ENCODE results near the gene NFATC2.

NFATC2 gene

DNA sequence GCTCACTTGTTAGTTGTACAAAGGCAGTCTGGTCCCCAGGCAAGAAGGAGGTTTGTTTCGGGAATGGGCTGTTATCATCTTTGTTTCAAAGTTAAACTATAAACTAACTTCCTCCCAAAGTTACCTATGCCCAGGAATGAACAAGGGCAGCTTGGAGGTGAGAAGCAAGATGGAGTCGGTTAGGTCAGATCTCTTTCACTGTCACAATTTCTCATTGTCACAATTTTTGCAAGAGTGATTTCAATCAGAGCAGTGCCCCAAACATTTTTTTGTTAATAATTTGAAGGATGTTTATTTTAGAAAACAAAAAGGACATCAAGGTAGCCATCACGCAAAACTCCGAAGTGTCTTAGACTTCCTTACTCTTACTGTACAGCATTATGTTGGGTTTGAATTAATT is 170.8 kb downstream of the NFATC2 start:
- Histone ChIP-seq H3K36me3 (ENCODE audit: control insufficient read depth in 2 of 2, insufficient read depth in 2 of 2, low read length in 2 of 2) (no peaks in the 10 kb centered on the region), H3K4me1 (ENCODE audit: control insufficient read depth, insufficient read depth, low read length) (peaks cover 1% of the 10 kb centered on the region), H3K9me3 (ENCODE audit: control insufficient read depth in 2 of 2, low read length in 2 of 2) (no peaks in the 10 kb centered on the region), H3K9ac (ENCODE audit: low read length in 2 of 2) (no peak overlapping the region), H3K27me3 (ENCODE audit: control insufficient read depth in 1 of 2, insufficient read depth in 2 of 2, low read length in 2 of 2) (peaks cover 0 to 2% of the 10 kb centered on the region in 2 donors), H3K4me3 (ENCODE audit: low read length in 2 of 2) (no peak overlapping the region), H3K27ac (ENCODE audit: low read length) (no peak overlapping the region)

DNA sequence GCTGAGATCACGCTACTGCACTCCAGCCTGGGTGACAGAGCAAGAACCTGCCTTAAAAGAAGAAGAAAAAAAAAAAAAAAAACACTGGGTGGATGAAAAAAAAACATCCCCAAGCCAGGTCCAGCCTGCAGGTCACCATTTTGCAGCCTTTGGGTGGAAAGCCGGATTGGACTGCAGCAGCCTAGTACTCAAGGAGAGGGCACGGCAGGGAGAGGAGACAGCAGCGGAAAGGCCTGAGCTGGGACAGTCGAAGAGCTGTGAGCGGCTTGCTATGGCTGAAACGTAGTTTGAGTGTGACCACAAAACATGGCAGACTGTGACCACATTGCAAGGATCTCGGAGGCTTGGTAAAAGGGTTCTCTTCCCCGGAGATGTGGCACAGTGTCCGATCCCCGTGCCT is 173.0 kb downstream of the NFATC2 start:
- H3K4me3 ChIP-seq (ENCODE audit: low read length in 2 of 2) = no peak overlapping the region
- H3K27ac ChIP-seq (ENCODE audit: low read length) = no peak overlapping the region
- no peaks in the 10 kb centered on the region for H3K9me3 ChIP-seq (ENCODE audit: control insufficient read depth in 2 of 2, low read length in 2 of 2)
- H3K4me1 ChIP-seq (ENCODE audit: control insufficient read depth, insufficient read depth, low read length) = peaks cover 6% of the 10 kb centered on the region
- H3K36me3 ChIP-seq (ENCODE audit: control insufficient read depth in 2 of 2, insufficient read depth in 2 of 2, low read length in 2 of 2) = no peaks in the 10 kb centered on the region
- H3K9ac ChIP-seq (ENCODE audit: low read length in 2 of 2) = no peak overlapping the region
- peaks cover 0 to 2% of the 10 kb centered on the region in 2 donors for H3K27me3 ChIP-seq (ENCODE audit: control insufficient read depth in 1 of 2, insufficient read depth in 2 of 2, low read length in 2 of 2)

DNA sequence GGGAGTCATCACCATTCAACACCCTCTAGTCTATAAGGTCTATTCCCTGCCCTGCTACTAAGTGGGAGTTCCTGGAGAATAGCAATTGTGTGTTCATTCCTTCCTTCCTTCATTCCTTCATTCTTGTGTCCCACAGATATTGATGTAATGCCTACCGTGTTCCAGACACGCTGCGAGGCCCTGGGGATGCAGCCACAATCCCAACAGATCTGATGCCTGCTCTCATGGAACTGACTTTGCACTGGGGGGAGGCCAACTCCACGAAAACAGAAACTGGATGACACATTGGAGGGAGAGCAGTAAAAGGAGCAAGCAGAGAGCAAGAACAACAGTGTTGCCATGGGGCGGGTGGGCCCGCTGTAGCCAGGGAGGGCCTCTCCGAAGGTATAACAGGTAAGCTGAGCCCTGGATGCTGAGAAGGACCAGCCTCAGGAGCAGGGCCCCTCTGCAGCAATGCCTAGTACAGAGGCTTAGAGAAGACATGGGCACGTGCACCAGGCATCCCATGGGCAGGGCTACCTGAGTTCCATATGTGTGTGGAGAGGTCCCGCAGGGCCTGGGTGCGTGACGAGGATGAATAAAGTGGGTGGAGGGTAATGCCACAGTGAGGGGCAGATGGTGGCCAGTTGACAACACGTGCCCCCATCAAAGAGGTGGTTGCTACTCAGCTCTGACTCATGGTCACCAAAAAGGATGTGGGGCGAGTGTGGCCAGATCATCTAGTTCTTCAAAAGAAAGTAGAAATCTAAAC is 173.9 kb downstream of the NFATC2 start:
- no peak overlapping the region for H3K27ac ChIP-seq (ENCODE audit: low read length)
- no peaks in the 10 kb centered on the region for H3K36me3 ChIP-seq (ENCODE audit: control insufficient read depth in 2 of 2, insufficient read depth in 2 of 2, low read length in 2 of 2)
- H3K27me3 ChIP-seq (ENCODE audit: control insufficient read depth in 1 of 2, insufficient read depth in 2 of 2, low read length in 2 of 2) = peaks cover 0 to 2% of the 10 kb centered on the region in 2 donors
- no peak overlapping the region for H3K9ac ChIP-seq (ENCODE audit: low read length in 2 of 2)
- H3K9me3 ChIP-seq (ENCODE audit: control insufficient read depth in 2 of 2, low read length in 2 of 2) = no peaks in the 10 kb centered on the region
- peaks cover 6% of the 10 kb centered on the region for H3K4me1 ChIP-seq (ENCODE audit: control insufficient read depth, insufficient read depth, low read length)
- H3K4me3 ChIP-seq (ENCODE audit: low read length in 2 of 2) = no peak overlapping the region

DNA sequence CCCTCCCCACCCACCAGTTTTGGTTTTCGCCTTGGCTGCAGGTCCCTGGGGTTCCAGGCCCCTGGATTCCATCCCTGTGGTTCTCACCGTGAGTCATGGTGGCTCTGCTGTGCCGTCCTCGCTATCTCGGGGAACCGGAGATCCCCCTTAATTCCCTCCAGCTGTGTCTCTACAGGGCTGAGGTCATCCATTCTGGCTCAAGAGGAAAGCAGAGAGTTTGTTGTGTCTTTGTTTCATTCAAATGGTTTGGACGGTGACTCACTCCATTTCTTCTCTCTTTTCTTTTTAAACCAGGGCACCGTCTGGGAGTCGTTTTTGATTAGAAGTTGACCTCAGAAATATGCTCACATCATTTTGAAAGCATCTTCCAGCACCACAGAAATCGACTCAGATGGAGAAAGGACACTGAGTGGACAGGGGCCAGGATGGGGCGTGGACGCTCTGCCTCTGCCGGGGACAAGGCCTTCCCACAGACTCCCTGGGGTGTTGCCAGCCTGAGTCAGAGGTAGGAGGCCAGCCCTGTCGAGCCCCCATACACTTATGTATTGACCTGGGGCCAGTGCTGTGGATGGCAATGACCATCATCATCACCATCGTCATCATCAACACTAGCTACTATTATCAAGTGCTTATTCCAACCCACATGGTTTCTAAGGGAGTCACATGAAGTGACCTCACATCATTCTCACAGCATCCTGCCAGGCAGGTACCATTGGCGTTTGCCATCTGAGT is 176.2 kb downstream of the NFATC2 start:
- Histone ChIP-seq H3K36me3 (ENCODE audit: control insufficient read depth in 2 of 2, insufficient read depth in 2 of 2, low read length in 2 of 2) (no peaks in the 10 kb centered on the region), H3K4me3 (ENCODE audit: low read length in 2 of 2) (no peak overlapping the region), H3K9me3 (ENCODE audit: control insufficient read depth in 2 of 2, low read length in 2 of 2) (peaks cover 0 to 3% of the 10 kb centered on the region in 2 donors), H3K27ac (ENCODE audit: low read length) (peak overlapping the region; percentile 18), H3K4me1 (ENCODE audit: control insufficient read depth, insufficient read depth, low read length) (peaks cover 6% of the 10 kb centered on the region), H3K9ac (ENCODE audit: low read length in 2 of 2) (no peak overlapping the region), H3K27me3 (ENCODE audit: control insufficient read depth in 1 of 2, insufficient read depth in 2 of 2, low read length in 2 of 2) (no peaks in the 10 kb centered on the region)

DNA sequence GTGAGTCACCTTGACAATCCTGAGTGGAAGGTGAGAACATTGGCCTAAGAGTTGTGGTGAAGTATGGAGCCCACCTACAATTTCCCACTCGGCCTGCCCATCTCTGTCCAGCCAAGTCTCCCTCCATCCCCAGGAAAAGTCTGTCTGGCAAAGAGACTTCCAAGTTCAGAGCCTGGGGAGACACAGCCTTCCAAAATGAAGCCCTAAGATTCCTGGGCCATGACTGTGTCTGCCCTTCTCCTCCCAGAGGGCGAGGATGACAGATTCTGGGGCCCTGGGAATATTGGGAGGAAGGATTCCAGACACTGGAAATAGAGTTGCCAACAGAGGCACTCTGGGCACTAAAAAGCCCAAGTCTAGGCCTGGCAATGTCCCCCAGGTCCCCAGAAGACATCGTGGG is 176.8 kb downstream of the NFATC2 start:
- no peak overlapping the region for H3K9ac ChIP-seq (ENCODE audit: low read length in 2 of 2)
- peaks cover 0 to 3% of the 10 kb centered on the region in 2 donors for H3K9me3 ChIP-seq (ENCODE audit: control insufficient read depth in 2 of 2, low read length in 2 of 2)
- H3K27me3 ChIP-seq (ENCODE audit: control insufficient read depth in 1 of 2, insufficient read depth in 2 of 2, low read length in 2 of 2) = no peaks in the 10 kb centered on the region
- no peaks in the 10 kb centered on the region for H3K36me3 ChIP-seq (ENCODE audit: control insufficient read depth in 2 of 2, insufficient read depth in 2 of 2, low read length in 2 of 2)
- H3K27ac ChIP-seq (ENCODE audit: low read length) = peak overlapping the region; percentile 18
- peaks cover 6% of the 10 kb centered on the region for H3K4me1 ChIP-seq (ENCODE audit: control insufficient read depth, insufficient read depth, low read length)
- H3K4me3 ChIP-seq (ENCODE audit: low read length in 2 of 2) = no peak overlapping the region

DNA sequence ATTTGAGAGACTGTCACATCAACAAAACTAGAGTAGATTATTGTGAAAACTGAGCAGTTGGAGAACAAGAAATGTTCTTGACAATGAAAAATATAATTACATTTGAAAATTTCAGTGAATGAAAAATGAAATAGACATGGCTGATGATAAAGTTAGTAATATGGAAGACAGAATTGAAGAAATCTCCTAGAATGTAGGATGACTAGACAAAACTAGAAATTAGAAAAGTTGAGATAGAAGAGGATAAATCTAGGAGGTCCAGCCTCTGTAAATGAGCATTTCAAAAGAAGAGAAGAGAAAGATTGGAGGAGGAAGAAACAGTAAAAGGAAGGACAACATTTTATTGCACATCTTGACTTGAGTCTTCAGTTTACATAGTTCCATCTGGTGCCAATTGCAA is 178.7 kb downstream of the NFATC2 start:
- Histone ChIP-seq H3K27me3 (ENCODE audit: control insufficient read depth in 1 of 2, insufficient read depth in 2 of 2, low read length in 2 of 2) (peaks cover 0 to under 1% of the 10 kb centered on the region in 2 donors), H3K4me3 (ENCODE audit: low read length in 2 of 2) (no peak overlapping the region), H3K4me1 (ENCODE audit: control insufficient read depth, insufficient read depth, low read length) (peaks cover 6% of the 10 kb centered on the region), H3K36me3 (ENCODE audit: control insufficient read depth in 2 of 2, insufficient read depth in 2 of 2, low read length in 2 of 2) (no peaks in the 10 kb centered on the region), H3K9ac (ENCODE audit: low read length in 2 of 2) (no peak overlapping the region), H3K9me3 (ENCODE audit: control insufficient read depth in 2 of 2, low read length in 2 of 2) (peaks cover 0 to 3% of the 10 kb centered on the region in 2 donors), H3K27ac (ENCODE audit: low read length) (no peak overlapping the region)

DNA sequence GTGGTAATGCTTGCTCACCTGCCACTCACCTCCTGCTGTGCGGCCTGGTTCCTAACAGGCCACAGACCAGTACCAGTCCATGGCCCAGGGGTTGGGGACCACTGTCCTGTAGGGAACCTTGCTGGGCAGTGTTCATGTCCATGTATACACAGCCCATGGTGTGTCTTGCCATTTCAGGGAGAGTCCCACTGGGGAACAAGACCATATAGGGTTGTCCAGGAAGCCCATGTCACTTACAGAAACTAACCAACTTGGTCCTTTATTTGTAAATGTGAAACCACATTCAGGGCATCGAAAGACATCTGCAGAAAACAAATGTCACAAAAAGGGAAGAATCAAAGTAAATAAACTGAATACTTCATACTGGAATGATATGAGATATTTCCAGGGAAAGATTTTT is 179.1 kb downstream of the NFATC2 start:
- H3K9me3 ChIP-seq (ENCODE audit: control insufficient read depth in 2 of 2, low read length in 2 of 2) = peaks cover 0 to 3% of the 10 kb centered on the region in 2 donors
- peaks cover 6% of the 10 kb centered on the region for H3K4me1 ChIP-seq (ENCODE audit: control insufficient read depth, insufficient read depth, low read length)
- no peak overlapping the region for H3K27ac ChIP-seq (ENCODE audit: low read length)
- no peak overlapping the region for H3K4me3 ChIP-seq (ENCODE audit: low read length in 2 of 2)
- H3K9ac ChIP-seq (ENCODE audit: low read length in 2 of 2) = no peak overlapping the region
- H3K27me3 ChIP-seq (ENCODE audit: control insufficient read depth in 1 of 2, insufficient read depth in 2 of 2, low read length in 2 of 2) = peaks cover 0 to 5% of the 10 kb centered on the region in 2 donors
- H3K36me3 ChIP-seq (ENCODE audit: control insufficient read depth in 2 of 2, insufficient read depth in 2 of 2, low read length in 2 of 2) = no peaks in the 10 kb centered on the region

DNA sequence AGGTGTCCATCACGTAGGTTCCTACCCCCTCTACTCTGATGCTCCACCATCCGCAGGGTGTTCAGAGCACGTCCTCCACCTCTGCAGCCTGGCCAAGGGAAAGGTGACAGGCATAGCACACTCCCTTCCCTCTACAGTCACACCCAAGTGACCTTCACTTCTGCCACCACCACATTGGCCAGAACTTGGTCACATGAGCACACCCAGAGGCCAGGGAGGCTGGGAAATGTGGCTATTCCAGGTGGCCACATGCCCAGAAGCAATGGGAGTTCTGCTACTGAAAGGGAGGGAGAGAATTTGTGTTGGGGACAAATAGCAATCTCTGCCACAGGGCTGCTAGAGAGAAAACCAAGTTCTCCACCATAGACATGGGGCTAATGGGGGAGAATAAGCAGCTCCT is 180.3 kb downstream of the NFATC2 start:
- H3K9ac ChIP-seq (ENCODE audit: low read length in 2 of 2) = no peak overlapping the region
- H3K9me3 ChIP-seq (ENCODE audit: control insufficient read depth in 2 of 2, low read length in 2 of 2) = peaks cover 0 to 3% of the 10 kb centered on the region in 2 donors
- no peak overlapping the region for H3K27ac ChIP-seq (ENCODE audit: low read length)
- H3K4me3 ChIP-seq (ENCODE audit: low read length in 2 of 2) = no peak overlapping the region
- H3K36me3 ChIP-seq (ENCODE audit: control insufficient read depth in 2 of 2, insufficient read depth in 2 of 2, low read length in 2 of 2) = no peaks in the 10 kb centered on the region
- peaks cover 6% of the 10 kb centered on the region for H3K4me1 ChIP-seq (ENCODE audit: control insufficient read depth, insufficient read depth, low read length)
- peaks cover 0 to 5% of the 10 kb centered on the region in 2 donors for H3K27me3 ChIP-seq (ENCODE audit: control insufficient read depth in 1 of 2, insufficient read depth in 2 of 2, low read length in 2 of 2)

DNA sequence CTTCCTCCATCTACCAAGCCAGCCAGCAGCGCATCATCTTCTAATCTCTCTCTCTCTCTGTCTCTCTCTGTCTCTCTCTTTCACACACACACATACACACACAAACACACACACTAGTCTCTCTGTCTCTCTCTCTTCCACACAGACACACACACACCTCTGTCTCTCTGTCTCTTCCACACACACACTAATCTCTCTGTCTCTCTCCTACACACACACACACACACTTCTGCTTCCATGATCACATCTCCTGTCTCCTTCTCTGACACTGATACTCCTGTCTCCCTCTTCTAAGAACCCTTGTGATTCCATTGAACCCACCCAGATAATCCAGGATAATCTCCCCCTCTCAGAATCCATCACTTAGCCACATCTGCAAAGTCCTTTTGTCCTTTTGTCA is 181.3 kb downstream of the NFATC2 start:
- Histone ChIP-seq H3K27ac (ENCODE audit: low read length) (no peak overlapping the region), H3K9me3 (ENCODE audit: control insufficient read depth in 2 of 2, low read length in 2 of 2) (peaks cover 0 to 3% of the 10 kb centered on the region in 2 donors), H3K4me1 (ENCODE audit: control insufficient read depth, insufficient read depth, low read length) (no peaks in the 10 kb centered on the region), H3K36me3 (ENCODE audit: control insufficient read depth in 2 of 2, insufficient read depth in 2 of 2, low read length in 2 of 2) (no peaks in the 10 kb centered on the region), H3K9ac (ENCODE audit: low read length in 2 of 2) (no peak overlapping the region), H3K27me3 (ENCODE audit: control insufficient read depth in 1 of 2, insufficient read depth in 2 of 2, low read length in 2 of 2) (peaks cover 0 to 7% of the 10 kb centered on the region in 2 donors), H3K4me3 (ENCODE audit: low read length in 2 of 2) (no peak overlapping the region)

DNA sequence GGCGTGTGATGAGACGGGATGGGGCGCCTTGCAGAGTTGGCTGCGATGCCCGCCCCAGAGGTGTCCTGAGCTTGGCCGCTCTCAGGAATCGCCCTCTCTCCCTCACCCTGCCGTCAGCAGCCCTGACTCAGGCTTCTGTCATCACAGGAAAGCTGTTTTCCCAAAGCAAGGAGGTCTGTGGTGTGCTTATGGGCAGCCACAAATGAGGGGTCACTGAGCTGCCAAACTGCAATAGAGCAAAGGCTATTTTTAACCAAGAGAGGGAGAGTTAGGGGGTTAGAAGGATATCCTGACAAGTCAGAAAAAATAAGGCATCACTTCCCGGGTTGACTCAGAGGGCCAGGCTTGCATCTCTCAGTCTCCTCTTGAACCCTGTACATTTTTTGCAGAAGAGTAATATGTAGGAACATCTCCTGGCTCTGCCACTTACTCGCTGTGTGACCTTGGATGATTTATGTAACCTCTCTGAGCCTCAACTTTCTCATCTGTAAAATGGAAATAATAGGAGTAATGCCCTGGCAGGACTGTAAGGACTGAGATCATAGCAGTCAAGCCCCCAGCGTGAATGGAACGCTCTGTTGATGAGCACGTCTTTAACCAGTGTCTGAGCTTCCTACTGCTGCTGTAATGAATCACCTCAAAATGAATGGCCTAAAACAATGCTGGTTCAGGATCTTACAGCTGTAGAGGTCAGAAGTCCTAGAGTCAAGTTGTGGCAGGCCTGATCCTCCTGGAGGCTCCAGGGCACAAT is 181.9 kb downstream of the NFATC2 start:
- Histone ChIP-seq H3K4me3 (ENCODE audit: low read length in 2 of 2) (no peak overlapping the region), H3K36me3 (ENCODE audit: control insufficient read depth in 2 of 2, insufficient read depth in 2 of 2, low read length in 2 of 2) (no peaks in the 10 kb centered on the region), H3K27me3 (ENCODE audit: control insufficient read depth in 1 of 2, insufficient read depth in 2 of 2, low read length in 2 of 2) (peaks cover 0 to 7% of the 10 kb centered on the region in 2 donors), H3K4me1 (ENCODE audit: control insufficient read depth, insufficient read depth, low read length) (no peaks in the 10 kb centered on the region), H3K27ac (ENCODE audit: low read length) (no peak overlapping the region), H3K9ac (ENCODE audit: low read length in 2 of 2) (no peak overlapping the region), H3K9me3 (ENCODE audit: control insufficient read depth in 2 of 2, low read length in 2 of 2) (peaks cover 0 to 3% of the 10 kb centered on the region in 2 donors)

Data from stomach smooth muscle (tissue), 2 donors.